Lung (tissue), 12 donors: Measurements from ENCODE around the gene ATP2B2. TPM values are rescaled to one million over a fixed set of nuclear protein-coding genes. Genes with fewer than 3 reads are reported as not detected.
"Not testable (repeated sequence)": the region's sequence is repeated elsewhere in the genome, so short reads cannot be mapped to it uniquely, and the experiment has no call there.

Experiments used
- ATAC-seq: fragments of 200-7000 bp; cut with Tn5 transposase; one replicate; pipeline ENCODE4 v1.9.1; 2020; ENCODE audit warnings: moderate number of reproducible peaks; ENCODE audit not compliant: insufficient read depth, low FRiP score
- DNase-seq, 3 donors: peaks; one replicate each; pipeline ENCODE4 v3.0.0-alpha.2; 2013 to 2017
- H3K27ac ChIP-seq, 2 donors: one replicate each; pipeline ENCODE4 v1.5.1; 2013; ENCODE audit warnings: mild to moderate bottlenecking in 2 of 2, moderate library complexity in 2 of 2, control low read depth in 1 of 2, inconsistent platforms in 1 of 2, low read depth in 1 of 2, low read length in 1 of 2
- H3K27me3 ChIP-seq, 3 donors: one replicate each; pipeline ENCODE4 v1.5.1; 2013; ENCODE audit warnings: low read length in 2 of 3; ENCODE audit not compliant: control insufficient read depth in 3 of 3, insufficient read depth in 3 of 3
- H3K36me3 ChIP-seq, 4 donors: one replicate each; pipeline ENCODE4 v1.5.1; 2013; ENCODE audit warnings: low read length in 4 of 4, mild to moderate bottlenecking in 1 of 4, moderate library complexity in 1 of 4; ENCODE audit not compliant: control insufficient read depth in 4 of 4, insufficient read depth in 4 of 4
- H3K4me1 ChIP-seq, 5 donors: one replicate each; pipeline ENCODE4 v1.5.1; 2013; ENCODE audit warnings: low read length in 5 of 5, mild to moderate bottlenecking in 2 of 5, moderate library complexity in 1 of 5; ENCODE audit not compliant: control insufficient read depth in 5 of 5, insufficient read depth in 5 of 5
- H3K4me3 ChIP-seq: one replicate; pipeline ENCODE4 v1.5.1; 2013; ENCODE audit warnings: mild to moderate bottlenecking, control low read depth, moderate library complexity
- H3K9ac ChIP-seq, 2 donors: one replicate each; pipeline ENCODE4 v1.5.1; 2013; ENCODE audit warnings: low read length in 2 of 2, control low read depth in 1 of 2; ENCODE audit not compliant: insufficient read depth in 1 of 2
- H3K9me3 ChIP-seq, 4 donors: one replicate each; pipeline ENCODE4 v1.5.1; 2013; ENCODE audit warnings: low read length in 3 of 4, mild to moderate bottlenecking in 1 of 4, moderate library complexity in 1 of 4; ENCODE audit not compliant: control insufficient read depth in 4 of 4, insufficient read depth in 3 of 4
- WGBS, 2 donors: extraction: QIAGEN DNeasy Blood & Tissue Kit; methylation state at CpG; one replicate each; pipeline ENCODE4 v1.1.7; 2013; 5-methylcytosine and 5-hydroxymethylcytosine counted together
- polyA plus RNA-seq, 2 donors: library from polyadenylated mRNA; stranded (reverse); fragments of 200-250 nt; gene quantifications; one replicate each; pipeline ENCODE4 v1.2.1, GENCODE V29; 2013
- total RNA-seq, 2 donors: library from RNA; depleted of rRNA in 1 of 2; stranded (reverse); fragments of >200 nt in 1 of 2; gene quantifications; one replicate each; pipeline ENCODE4 v1.2.1, GENCODE V29; 2014 to 2021
- TF ChIP-seq, protein P1 (sequence below): IDR thresholded peaks from 2 replicates; pipeline ENCODE4 v1.5.1; 2012; ENCODE audit warnings: mild to moderate bottlenecking; ENCODE audit errors: control extremely low read depth, extremely low read depth
- donor health status: control.
- donor health status: control.
- donor health status: Bipolar disorder and iron deficiency.
- donor health status: healthy.
- donor health status: DM: yes; HTN: yes; CAD: no.

ATP2B2 gene
- total and polyA plus RNA-seq, 4 donors = 0.06 TPM; not detected in 3

GRCh38 chr3:10299175-10299574, 206.2 kb downstream of the ATP2B2 start:
- H3K4me1 ChIP-seq = peaks cover 0 to 2% (median 0%) of the 10 kb centered on the region in 5 donors
- peaks cover 22 to 45% (median 24%) of the 10 kb centered on the region in 4 donors for H3K36me3 ChIP-seq
- ATAC-seq (no peak), DNase-seq (no peak)
- TF ChIP-seq, protein P1, sequence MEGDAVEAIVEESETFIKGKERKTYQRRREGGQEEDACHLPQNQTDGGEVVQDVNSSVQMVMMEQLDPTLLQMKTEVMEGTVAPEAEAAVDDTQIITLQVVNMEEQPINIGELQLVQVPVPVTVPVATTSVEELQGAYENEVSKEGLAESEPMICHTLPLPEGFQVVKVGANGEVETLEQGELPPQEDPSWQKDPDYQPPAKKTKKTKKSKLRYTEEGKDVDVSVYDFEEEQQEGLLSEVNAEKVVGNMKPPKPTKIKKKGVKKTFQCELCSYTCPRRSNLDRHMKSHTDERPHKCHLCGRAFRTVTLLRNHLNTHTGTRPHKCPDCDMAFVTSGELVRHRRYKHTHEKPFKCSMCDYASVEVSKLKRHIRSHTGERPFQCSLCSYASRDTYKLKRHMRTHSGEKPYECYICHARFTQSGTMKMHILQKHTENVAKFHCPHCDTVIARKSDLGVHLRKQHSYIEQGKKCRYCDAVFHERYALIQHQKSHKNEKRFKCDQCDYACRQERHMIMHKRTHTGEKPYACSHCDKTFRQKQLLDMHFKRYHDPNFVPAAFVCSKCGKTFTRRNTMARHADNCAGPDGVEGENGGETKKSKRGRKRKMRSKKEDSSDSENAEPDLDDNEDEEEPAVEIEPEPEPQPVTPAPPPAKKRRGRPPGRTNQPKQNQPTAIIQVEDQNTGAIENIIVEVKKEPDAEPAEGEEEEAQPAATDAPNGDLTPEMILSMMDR = no peak
- no peak overlapping the region for H3K9ac ChIP-seq
- H3K27me3 ChIP-seq = no peaks in the 10 kb centered on the region
- no peak overlapping the region for H3K27ac ChIP-seq
- WGBS, 2 donors = 92 to 94% methylated on average over 2 of the region's 2 CpGs
- H3K9me3 ChIP-seq = no peaks in the 10 kb centered on the region
- H3K4me3 ChIP-seq = no peak overlapping the region

- WGBS, 2 donors = no CpG with 5 or more reads among the region's 1 CpG
- peaks cover 14 to 35% (median 17%) of the 10 kb centered on the region in 4 donors for H3K36me3 ChIP-seq
- not testable (repeated sequence) for H3K4me1 ChIP-seq, H3K27me3 ChIP-seq, H3K27ac ChIP-seq, H3K4me3 ChIP-seq, H3K9ac ChIP-seq, ATAC-seq, H3K9me3 ChIP-seq, DNase-seq
Measured at GRCh38 chr3:10298064-10298463, 207.3 kb downstream of the ATP2B2 start.

DNA sequence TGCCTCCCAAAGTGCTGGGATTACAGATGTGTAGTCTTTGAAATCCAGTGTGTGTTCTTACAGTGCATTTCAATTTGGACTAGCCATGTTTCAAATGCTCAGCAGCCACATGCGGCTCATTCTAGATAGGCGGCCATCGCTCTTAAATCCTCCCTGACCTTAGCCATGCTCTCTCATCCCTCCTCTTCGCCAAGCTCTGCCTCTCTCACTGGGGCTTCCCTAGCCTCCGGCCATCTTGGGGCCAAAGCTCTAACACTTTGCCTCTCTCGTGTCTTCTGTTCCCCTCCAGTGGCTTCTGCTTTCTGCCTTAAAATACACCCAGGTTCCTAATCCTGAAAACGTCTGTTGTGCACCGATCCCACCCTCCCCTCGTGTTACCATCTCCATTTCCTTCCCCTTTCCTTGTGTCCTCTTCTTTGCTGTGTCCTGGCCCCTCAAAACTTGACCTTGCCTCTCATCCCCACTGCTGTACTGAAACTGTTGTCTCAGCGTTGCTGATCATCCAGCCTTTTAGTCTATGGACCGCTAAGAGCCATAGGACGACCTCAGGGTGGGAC, 211.3 kb downstream of the ATP2B2 start:
- TF ChIP-seq, protein P1 = no peak
- H3K4me1 ChIP-seq = peaks cover 0 to 4% (median 0%) of the 10 kb centered on the region in 5 donors
- H3K4me3 ChIP-seq = no peak overlapping the region
- H3K36me3 ChIP-seq = peaks cover 0 to 11% (median 1%) of the 10 kb centered on the region in 4 donors
- H3K27ac ChIP-seq = no peak overlapping the region
- ATAC-seq (no peak), DNase-seq (no peak)
- no peak overlapping the region for H3K9ac ChIP-seq
- whole genome bisulfite sequencing, 2 donors = 62 to 81% methylated on average over 12 of the region's 12 CpGs
- H3K9me3 ChIP-seq = no peaks in the 10 kb centered on the region
- no peaks in the 10 kb centered on the region for H3K27me3 ChIP-seq

DNA sequence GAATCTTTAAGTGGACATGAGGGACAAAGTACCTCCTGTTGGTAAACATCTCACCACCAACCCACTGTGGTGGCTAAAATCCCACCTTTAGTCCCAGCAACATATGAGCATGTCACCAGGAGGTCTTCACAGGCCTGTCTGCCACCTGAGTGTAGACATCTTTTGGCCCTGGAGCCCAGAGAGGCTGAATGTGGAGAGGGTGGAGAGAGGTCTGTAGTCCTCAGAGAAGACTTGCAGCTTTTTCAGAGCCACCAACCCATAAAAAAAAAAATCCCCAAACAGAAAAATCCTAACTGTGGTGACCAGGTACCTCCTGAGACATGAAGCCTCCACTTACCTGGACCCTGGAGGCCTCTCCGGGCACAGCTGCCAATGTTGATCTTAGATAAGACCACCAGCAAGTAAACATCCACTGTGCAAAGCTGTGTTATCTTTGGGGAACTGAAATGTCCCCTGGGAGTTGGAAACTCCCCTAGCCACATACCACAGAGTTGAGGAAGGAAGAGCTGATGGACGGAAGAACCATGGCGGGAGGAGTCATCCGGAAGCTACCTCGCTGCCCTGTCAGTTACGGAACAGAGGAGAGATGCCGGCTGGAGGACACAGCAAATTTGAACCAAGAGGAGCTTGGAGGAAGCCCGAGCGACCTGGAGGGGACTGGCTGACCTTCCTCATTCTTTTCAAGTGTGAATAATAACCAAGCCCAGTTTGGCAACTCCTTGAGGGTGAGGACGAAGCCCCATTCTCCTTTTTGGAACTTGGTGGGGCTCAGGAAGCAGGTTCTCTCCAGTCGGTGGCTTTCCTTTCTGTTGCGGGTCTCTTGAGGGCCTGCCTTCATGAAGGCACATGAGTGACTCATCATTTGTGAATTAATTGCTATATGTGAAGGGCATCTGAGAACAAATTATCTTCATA, 212.6 kb downstream of the ATP2B2 start, which contains the start of gene GHRL:
GHRL (minus strand) TSS at position 443 of the 915 bp plus-strand sequence. CDS start 2,767 bp downstream, outside the sequence.
- ATAC-seq = no peak
- Histone ChIP-seq H3K4me1 (peaks cover 0 to 4% (median 0%) of the 10 kb centered on the region in 5 donors), H3K9me3 (no peaks in the 10 kb centered on the region), H3K9ac (no peak within 1 kb of the TSS), H3K36me3 (peaks cover 0 to 19% (median 5%) of the 10 kb centered on the region in 4 donors), H3K27me3 (no peaks in the 10 kb centered on the region), H3K4me3 (no peak within 1 kb of the TSS), H3K27ac (peak within 1 kb of the TSS in 1 of 2 donors; percentile 65)
- 15 to 33% methylated on average over 12 of the region's 12 CpGs for WGBS, 2 donors
- TF ChIP-seq, protein P1 = no peak
- no peak for DNase-seq
